HEK293T (cell line): ENCODE results near the gene OR8U1.

ENCODE experiments used
- CTBP1 ChIP-seq: fragments of 450-650 bp; IDR thresholded peaks from 2 replicates; pipeline ENCODE4 v1.6.1; 2016; ENCODE audit warnings: borderline replicate concordance
- FOXA1 ChIP-seq: fragments of 450-650 bp; IDR thresholded peaks from 2 replicates; pipeline ENCODE4 v1.6.1; 2016; ENCODE audit warnings: mild to moderate bottlenecking
- FOXM1 ChIP-seq: fragments of 450-650 bp; IDR thresholded peaks from 2 replicates; pipeline ENCODE4 v1.6.1; 2017; ENCODE audit warnings: mild to moderate bottlenecking, borderline replicate concordance
- HDGF ChIP-seq: fragments of 450-650 bp; IDR thresholded peaks from 2 replicates; pipeline ENCODE4 v1.6.1; 2017; ENCODE audit warnings: antibody characterized with exemption, borderline replicate concordance
- NFRKB ChIP-seq: fragments of 450-650 bp; IDR thresholded peaks from 2 replicates; pipeline ENCODE4 v1.6.1; 2016; ENCODE audit warnings: mild to moderate bottlenecking, moderate library complexity
- PKNOX1 ChIP-seq: fragments of 450-650 bp; IDR thresholded peaks from 2 replicates; pipeline ENCODE4 v1.6.1; 2016
- SUZ12 ChIP-seq: fragments of 450-650 bp; IDR thresholded peaks from 2 replicates; pipeline ENCODE4 v1.6.1; 2016; ENCODE audit warnings: mild to moderate bottlenecking

- TF ChIP-seq PKNOX1: no peak
- TF ChIP-seq FOXA1: no peak
- no peak for TF ChIP-seq FOXM1
- TF ChIP-seq SUZ12: no peak
- TF ChIP-seq NFRKB: no peak
- TF ChIP-seq HDGF: no peak
- TF ChIP-seq CTBP1: no peak
These were observed 4.7 kb downstream of the OR8U1 start for GRCh38 chr11:56380120-56380519.
